GM21367 (cell line): ENCODE results near the gene INS.

ENCODE experiments used
- ATAC-seq: cut with Tn5 transposase; IDR thresholded peaks from one replicate; pipeline ENCODE4 v1.9.1; 2021; ENCODE audit not compliant: unreplicated experiment

INS gene

DNA sequence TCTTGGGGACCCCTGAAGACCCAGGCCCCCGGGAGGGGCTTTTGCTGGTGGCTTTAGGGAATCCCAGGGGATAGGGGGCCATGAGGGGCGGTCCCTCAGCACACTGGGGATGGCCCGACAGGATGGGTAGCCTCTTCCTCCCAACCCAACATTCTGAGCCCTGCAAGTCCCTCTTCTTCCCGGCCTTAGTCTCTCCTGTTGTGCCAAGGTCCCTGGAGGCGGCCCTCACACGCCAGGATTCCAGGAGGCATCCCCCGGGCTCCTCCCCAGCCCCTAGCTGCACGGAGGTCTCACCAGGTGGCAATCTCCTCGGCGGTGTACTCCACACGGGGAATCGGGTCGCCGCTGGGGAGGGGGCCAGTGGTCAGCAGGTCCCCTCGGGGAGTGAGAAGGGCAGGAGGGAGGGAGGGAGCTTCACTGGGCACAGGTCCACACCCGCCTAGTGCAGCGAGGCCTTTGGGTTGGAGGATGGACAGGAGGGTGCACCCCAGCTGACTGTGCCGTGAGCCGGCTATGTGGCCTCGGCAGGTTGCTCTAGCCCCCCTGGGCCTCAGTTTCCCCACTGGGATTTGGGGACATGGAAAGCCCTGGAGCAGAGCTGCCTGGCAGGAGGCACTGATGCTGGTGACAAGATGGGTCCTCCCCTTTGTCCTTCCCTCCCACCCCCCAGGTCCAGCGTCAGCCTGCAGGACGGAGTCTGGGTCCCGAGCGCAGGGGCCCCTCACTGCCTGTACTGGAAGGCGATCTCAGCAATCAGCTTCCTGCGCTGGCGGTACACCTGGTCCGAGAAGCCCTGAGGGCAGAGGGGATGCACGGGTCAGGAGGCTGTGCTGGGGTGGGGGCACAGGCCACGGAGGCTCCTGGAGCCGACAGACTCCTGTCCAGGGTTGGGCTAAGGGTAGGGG is 6.4 kb upstream of the INS start:
- no peak for ATAC-seq

DNA sequence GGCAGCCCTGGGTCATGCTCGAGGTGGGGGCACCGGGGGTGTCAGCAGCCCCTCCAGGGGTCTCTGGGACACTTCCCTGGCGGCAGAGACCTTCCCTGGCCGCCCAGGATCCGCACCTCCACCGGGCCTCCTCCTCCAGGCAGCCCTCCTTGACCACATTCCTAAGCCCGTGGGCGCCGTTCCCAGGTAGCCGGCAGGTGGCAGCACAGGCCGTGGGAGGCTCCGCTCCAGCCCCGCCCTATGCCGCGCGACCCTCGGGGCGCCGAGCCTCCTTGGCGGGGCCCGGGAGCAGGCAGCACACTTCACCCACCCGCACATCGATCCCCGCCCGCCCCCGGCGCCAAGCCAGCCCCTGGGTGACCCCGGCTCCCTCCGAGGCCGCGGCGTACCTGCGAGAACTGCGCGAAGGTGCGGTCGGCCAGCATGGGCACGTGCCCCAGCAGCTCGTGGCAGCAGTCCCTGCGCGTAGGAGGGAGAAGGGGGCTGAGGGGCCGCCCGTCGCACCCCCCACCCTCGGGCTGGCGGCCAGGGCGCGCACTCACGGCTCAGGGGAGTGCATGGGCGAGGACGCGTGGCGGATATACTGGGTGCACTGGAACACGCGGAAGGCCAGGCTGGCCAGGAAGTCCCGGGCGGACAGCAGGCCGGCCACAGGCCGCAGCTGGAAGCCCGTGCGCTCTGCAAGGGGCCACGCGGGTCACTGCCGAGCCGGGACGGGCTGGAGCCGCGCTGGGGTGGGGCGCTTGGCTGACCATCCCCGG is 5.3 kb upstream of the INS start:
- ATAC-seq = no peak

DNA sequence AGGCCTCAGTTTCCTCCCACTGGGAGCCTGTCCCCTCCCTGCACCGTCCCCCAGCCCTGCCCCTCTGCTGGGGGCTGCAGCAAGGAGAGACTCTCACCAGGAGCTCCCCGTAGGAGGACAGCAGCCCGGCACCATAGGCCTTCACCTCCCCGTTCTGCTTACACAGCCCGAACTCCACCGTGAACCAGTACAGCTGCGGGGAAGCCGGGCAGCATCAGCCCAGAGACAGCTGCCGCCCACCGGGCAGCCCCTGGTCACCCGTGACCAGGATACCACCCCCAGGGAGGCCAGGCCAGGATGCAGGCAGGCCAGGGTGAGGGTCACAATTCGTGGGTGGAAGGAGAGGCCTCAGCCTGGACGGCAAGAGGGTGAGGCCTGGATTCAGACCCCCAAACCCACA is 4.6 kb upstream of the INS start:
- ATAC-seq = no peak

DNA sequence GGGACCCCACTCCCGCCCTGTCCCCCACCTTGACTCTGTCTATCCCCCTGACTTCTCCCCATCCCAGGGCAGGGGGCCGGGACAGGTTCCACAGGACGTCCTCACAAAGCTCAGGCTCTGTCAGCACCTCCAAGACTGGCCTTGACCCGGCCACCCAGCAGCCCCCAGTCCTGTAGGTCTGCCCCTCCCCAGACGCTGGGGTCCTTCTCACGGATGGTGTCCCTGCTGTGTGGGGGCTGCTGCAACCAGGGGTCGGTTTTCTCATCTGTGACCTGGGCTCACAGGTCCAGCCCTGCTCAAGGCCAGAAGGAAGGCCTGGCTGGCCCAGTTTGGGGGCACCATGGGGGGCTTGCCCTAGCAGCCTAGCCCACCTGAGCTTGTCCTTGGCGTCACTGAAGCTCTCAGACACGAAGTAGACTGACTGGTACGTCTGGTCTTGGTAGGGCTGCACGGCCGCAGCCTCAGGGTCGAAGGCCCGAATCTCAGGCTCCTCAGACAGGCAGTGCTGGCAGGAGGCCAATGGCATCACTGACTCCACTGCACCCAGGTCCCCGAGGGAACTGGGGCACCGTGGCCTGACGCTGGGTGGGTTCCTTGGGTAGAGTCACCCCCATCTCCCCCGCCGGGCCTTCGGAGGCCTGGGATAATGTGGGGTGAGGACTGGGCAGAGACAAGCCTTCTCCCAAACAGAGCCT is 4.0 kb upstream of the INS start:
- no peak for ATAC-seq

DNA sequence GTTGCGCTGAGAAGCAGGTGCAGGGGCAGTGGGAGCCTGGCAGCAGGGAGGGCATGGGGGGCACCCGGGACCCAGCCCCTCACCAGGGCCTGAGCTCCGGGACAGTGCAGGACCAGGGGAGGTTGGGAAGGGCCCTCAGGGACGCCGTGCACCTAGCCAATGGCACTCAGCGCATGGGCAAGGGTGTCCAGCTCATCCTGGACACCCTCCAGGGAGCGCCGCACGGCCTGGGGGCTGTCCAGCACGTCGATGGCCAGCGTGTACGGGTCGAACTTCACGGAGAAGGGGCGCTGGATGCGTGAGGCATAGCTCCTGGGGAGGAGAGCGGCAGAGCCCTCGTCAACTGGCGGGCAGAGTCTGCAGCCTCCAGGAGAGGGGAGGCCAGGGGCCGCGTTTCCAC is 3.1 kb upstream of the INS start:
- no peak for ATAC-seq

DNA sequence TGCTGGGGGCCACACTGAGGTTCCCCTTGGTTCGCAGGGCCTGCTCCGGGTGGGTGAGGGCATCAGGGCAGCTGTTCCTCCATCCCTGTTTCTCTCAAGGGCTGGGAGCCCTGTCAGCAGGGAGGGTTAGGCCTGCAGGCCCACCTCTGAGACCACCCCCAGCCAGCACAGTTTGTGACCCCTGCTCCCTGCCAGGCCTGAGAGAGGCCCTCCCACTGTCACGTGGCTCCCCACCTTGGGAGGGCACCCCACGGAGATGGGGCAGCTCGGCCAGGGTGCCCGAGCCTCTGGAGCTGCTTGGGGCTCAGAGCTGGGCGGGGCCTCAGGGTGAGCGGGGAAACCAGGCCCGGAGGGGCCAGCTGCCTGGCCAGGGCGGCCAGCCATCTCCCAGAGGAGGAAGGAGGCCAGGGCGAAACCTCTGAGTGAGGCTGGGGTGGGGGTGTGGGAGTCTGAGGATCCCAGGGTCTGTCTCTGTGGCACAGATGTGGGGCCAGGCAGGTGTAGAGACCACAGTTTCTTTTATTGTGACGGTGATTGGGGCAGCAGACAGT is 2.5 kb upstream of the INS start:
- ATAC-seq = no peak

DNA sequence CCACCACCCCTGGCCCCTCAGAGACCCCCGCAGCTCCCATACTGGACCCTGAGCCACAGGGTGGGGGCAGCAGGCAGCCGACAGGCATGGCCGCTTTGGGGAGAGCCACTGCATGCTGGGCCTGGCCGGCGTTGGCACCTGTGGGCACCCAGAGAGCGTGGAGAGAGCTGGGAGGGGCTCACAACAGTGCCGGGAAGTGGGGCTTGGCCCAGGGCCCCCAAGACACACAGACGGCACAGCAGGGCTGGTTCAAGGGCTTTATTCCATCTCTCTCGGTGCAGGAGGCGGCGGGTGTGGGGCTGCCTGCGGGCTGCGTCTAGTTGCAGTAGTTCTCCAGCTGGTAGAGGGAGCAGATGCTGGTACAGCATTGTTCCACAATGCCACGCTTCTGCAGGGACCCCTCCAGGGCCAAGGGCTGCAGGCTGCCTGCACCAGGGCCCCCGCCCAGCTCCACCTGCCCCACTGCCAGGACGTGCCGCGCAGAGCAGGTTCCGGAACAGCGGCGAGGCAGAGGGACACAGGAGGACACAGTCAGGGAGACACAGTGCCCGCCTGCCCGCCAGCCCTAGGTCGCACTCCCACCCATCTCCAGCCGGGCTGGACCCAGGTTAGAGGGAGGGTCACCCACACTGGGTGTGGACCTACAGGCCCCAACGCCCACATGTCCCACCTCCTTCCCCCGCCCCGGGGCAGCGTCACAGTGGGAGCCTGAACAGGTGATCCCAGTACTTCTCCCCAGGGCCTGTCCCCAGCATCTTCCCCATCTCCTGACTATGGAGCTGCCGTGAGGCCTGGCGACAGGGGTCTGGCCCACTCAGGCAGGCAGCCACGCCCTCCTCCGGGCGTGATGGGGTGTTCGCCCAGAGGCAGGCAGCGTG is 1.2 kb downstream of the INS start:
- no peak for ATAC-seq

DNA sequence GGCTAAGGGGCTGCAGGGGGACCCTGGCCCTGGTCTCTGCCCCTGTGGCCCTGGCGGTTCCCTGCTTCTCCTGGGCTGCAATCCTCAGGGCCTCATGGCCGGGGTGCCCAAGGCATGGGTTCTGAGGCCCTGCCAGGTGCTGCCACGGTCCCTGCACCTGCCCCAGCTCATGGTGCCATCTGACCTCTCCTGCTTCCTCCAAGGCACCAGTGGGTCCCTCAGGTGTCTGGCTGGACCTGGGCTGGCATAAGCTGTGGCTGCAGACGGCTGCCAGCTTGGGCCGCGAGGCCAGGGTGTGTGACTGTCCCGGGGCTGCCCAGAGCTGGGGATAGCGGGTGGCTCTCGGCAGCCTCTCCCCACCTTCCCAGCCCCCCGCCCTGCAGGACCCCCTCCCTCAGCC is 2.0 kb downstream of the INS start:
- no peak for ATAC-seq

DNA sequence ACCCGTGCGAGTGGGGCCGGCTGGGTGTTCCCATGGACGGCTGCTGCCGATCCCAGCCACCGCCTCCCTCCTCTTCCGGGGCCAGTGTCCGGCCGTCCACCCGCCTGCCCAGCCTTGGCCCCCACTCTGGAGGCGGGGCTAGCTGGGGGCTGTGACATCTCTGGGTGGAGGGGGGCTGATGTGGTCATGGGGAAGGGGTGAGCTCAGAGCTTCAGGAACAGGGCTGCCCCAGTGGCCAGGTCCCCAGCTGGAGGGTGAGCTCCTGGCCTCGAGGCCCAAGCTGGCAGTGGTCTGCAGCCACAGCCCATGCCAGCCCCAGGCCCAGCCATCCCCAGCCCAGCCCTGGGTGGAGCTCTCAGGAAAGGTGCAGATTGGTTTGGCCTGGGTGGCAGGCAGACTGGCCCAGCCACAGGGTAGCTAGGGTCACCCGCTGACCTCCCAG is 2.7 kb downstream of the INS start:
- no peak for ATAC-seq

DNA sequence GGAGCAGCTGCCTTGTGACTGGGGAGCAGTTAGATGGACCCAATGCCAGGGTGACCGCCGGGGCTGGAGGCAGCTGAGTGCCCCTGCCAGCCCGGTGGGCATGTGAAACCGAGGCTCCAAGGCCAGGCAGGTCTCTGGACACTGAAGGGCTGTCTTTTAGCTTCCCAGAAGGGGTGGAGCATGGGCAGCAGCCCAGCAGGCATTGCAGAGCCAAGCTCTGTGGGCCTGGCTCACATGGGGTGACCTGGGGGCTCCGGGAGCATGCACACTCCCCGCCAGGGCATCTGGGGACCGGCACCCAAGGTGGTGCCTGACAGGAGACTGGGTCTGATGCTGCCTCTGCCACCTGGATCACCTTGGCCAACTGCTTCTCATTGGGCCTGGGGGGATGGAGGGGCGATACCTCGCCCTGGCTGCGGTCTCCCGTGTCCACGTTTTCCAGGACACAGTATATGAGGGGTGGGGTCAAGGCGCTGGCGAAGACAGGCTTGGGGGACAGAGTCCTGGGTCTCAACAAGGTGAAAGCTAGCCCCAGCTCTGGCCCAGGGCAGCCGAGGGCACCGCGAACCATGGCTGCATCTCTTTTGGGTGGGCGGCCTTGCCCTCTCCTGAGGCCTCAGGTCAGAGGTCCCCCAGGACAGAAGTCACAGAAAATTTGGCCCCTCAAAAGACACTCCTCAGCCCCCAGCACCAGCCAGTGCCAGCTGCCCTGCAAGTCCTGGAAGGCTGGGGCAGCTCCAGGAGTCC is 3.5 kb downstream of the INS start:
- no peak for ATAC-seq

DNA sequence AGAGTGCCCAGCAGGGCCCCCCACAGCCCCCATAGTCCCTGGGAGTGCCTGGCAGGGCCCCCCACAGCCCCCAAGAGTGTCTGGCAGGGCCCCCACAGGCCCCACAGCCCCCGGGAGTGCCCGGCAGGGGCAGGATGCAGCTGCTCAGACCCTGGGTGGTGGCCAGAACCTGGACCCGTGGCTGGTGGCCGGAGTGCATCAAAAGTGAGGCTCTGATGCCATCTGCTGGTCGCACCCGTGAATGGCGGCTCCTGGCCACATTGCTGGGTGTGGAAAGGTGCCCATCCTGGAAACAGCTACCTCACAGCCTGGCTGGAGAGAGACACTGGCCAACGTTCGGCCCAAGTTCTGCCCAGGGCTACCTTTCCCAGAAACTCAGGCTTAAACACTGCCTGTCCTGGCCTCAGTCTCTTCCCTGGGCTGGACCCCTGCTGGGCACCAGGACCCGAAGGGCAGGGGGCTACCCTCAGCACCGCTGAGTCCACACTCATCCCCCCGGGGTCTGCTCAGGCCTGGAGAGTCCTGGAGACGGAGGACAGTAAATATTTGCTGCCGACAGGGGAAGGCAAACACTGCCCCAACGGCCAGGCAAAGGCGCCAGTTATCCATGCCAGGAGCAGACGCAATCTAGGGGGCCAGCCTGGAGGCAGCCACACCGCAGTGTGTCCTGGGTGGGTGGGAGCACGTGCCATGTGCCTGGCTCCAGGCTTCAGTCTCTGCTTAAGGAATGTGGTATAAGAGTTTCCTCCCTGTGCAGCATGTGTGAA is 4.4 kb downstream of the INS start:
- ATAC-seq = no peak

DNA sequence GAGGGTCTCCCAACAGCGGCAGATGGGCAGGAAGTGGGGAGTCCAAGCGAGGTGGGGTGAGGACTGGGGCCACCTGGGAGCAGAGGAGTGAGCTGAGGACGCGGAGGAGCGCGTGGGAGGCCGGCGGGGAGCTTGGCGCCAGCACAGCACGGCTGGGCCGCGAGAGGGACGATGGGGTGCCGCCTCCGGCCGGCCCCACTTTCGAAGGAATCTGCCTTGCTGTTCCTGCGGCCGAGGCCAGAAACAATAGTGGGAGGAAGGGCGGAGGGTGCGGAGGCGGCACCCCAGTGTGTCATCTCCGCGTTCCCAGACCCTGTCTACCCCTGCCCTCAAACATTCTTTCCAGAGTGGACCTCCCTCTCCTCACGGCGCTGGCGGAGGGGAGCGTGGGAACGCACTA is 5.5 kb downstream of the INS start:
- no peak for ATAC-seq

DNA sequence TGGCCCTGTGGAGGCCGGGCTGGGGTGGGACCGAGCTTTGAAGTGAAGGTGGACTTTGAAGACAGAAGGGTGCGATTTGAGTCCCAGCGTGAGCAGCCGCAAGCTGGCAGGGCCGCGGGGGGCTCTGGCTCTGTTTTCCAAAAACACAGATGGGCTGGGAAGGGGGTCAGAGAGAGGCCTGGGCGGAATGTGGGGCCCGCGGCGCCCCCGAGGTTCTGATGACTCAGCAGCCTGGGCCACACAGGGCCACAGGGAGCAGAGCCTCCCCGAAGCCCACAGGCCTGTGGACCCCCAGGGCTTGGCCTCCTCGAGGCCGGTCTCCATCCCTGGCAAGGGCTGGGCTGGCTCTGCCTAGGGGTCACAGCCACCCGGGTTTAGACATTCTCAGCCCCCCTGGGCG is 6.1 kb downstream of the INS start:
- no peak for ATAC-seq

DNA sequence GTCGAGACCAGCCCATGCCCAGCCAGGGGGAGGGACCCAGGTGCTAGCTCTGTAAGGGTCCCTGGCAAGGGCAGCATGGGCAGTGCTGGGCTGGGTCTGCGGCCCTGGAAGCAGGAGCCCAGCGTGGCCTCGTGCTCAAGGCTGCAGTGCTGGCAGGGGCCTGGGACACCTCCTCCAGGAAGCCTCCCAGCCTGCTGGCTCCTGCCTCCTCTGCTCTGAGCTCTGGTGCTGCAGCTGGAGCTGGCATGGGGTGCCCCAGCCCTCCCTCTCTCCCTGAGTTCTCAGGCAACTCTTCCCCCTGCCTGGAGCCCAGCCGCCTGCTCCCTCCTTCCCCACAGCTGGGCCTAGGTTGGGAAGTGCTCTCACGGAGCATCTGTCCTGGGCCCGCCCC is 6.8 kb downstream of the INS start:
- ATAC-seq = no peak

DNA sequence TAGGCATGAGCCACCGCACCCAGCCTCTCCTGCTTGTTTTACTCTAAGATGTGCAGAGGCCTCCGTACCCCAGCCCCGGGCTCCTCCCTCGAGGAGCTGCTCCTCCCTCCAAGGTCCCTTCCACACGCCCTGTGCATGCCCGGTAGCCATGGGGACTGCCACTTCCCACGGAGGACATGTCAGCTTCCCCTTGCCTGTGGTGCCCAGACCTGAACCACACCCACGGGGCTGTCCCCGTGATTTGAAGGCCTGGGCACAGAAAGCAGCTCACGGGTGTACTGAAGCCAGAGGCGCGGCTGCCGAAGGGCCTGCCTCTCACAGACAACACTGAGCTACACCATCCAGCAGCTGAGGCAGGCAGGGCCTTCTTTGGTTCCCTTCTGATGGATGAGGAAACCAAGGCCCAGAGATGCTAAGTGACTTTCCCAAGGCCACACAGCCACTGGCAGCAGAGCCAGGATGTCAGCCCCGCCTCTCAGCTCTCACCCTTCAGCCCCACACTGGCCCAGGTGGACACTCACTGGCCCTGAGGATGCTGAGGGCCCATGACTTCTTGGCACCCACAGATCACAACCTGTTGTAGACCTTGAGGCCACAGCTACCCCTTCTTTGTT is 7.3 kb downstream of the INS start:
- ATAC-seq = no peak

DNA sequence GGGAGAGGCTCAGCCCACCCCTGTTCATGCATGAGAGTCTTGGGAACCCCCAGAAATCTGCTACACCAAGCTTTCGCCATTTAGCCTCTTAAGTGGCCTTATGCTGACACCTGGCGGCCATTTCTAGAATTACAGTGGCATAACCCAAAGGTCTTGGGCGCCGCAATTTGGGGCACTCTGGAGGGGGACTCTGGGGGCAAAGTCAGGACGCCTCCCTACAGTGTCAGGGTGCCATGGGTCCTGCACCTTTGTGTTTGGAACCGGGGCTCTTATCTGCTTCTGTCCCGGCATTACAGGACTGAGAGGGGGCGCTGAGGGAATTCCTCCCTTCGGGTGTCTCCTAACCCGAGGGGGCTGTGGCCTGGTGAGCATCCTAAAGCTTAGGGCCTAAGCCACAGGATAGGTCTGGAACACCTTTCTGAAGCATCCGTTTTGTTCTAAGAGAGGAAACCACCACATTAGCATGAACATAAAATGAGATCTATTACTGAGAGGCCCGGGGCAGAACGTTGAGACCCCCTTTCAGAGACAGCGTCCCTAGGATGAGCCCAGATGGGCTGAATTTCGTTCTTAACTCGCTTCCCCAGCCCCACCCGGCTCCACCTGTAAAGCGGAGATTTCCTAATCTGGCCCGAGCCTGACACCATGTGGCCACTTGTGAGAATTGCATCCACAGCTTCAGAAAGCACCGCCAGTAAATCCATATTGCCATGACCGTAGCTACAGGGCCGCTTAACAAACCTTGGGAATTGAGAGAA is 9.3 kb downstream of the INS start:
- ATAC-seq = no peak

DNA sequence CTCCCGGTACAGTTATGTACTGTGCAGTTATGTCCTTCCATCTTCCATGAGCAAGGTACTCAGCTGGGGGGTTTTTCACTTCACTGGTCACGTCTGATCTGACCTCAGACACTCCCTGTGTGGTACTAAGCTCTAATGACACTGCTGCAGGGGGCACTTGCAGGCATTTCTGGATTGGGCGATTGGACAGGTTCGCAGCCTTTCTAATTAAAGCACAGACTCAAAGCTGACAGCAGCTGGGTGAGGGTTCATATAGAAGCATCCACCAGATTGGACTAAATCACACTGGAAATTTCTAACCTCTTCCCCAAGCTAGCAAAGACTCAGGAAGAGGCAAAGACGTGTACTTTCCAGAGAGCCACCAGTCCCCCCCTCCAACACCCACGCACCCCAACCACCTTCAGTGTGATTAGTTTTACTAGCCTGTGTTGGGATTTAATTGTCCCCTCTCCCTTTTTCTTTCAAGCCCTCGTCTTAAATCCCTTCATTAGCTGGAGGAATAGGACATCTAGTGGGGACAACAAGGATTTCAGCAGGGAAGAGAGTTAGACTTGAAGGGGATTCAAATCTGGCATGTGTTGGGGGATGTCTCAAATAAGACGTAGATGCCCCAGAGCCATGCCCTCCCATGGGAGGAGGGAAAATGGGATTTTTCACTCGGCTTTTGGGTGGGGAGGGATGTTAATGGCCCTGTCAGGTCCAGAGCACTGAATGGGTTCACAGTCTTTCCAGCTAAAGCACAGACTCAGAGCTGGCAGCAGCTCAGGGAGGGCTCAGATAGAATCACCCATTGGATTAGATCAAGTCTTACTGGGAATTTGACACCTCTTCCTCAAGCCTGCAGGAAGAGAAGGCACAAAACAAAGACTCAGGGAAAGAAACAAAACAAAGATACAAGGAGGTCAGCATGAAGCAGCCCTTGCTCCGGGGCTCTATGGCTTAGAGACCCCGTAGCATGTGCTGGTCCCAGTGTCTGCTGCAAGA is 10.9 kb downstream of the INS start:
- no peak for ATAC-seq
